ENCODE results near the gene EDEM3.

Gene EDEM3

GRCh38 chr1:184698969-184699368 is 55.7 kb downstream of the EDEM3 start:
- DNase-seq (ENCODE audit: low read depth in 1 of 2, low spot score in 1 of 2): no peak
- Histone ChIP-seq H3K4me3 (replicated peaks; ENCODE audit: insufficient read depth, low read length) (no peak overlapping the region), H3K27me3 (ENCODE audit: insufficient read depth, poor library complexity, severe bottlenecking) (no peaks in the 10 kb centered on the region), H3K27ac (replicated peaks) (no peak overlapping the region)
- TF ChIP-seq GABPA (IDR thresholded peaks at IDR 0.05; ENCODE audit: low read depth) (no peak), SPI1 (IDR thresholded peaks at IDR 0.05; ENCODE audit: borderline replicate concordance, low read depth) (peak; percentile 65; the same call in 1 of the 2 replicates)

- Histone ChIP-seq H3K4me3 (replicated peaks; ENCODE audit: insufficient read depth, low read length) (no peak overlapping the region), H3K27me3 (ENCODE audit: insufficient read depth, poor library complexity, severe bottlenecking) (no peaks in the 10 kb centered on the region), H3K27ac (replicated peaks) (no peak overlapping the region)
- TF ChIP-seq, protein P1, sequence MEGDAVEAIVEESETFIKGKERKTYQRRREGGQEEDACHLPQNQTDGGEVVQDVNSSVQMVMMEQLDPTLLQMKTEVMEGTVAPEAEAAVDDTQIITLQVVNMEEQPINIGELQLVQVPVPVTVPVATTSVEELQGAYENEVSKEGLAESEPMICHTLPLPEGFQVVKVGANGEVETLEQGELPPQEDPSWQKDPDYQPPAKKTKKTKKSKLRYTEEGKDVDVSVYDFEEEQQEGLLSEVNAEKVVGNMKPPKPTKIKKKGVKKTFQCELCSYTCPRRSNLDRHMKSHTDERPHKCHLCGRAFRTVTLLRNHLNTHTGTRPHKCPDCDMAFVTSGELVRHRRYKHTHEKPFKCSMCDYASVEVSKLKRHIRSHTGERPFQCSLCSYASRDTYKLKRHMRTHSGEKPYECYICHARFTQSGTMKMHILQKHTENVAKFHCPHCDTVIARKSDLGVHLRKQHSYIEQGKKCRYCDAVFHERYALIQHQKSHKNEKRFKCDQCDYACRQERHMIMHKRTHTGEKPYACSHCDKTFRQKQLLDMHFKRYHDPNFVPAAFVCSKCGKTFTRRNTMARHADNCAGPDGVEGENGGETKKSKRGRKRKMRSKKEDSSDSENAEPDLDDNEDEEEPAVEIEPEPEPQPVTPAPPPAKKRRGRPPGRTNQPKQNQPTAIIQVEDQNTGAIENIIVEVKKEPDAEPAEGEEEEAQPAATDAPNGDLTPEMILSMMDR (IDR thresholded peaks at IDR 0.05; ENCODE audit: insufficient read depth, low read length): no peak
- no peak for TF ChIP-seq SPI1 (IDR thresholded peaks at IDR 0.05; ENCODE audit: borderline replicate concordance, low read depth)
- TF ChIP-seq POLR2AphosphoS5 (IDR thresholded peaks at IDR 0.05; ENCODE audit: low read depth): no peak
- no peak for TF ChIP-seq GABPA (IDR thresholded peaks at IDR 0.05; ENCODE audit: low read depth)
- no peak for TF ChIP-seq REST (IDR thresholded peaks at IDR 0.05; ENCODE audit: insufficient replicate concordance, low read depth)
- DNase-seq (ENCODE audit: low read depth in 1 of 2, low spot score in 1 of 2): no peak
Observed at GRCh38 chr1:184698016-184698415, 56.6 kb downstream of the EDEM3 start.

GRCh38 chr1:184696403-184696802 is 58.3 kb downstream of the EDEM3 start:
- TF ChIP-seq REST (IDR thresholded peaks at IDR 0.05; ENCODE audit: insufficient replicate concordance, low read depth) (no peak), SPI1 (IDR thresholded peaks at IDR 0.05; ENCODE audit: borderline replicate concordance, low read depth) (no peak)
- Histone ChIP-seq H3K4me3 (replicated peaks; ENCODE audit: insufficient read depth, low read length) (no peak overlapping the region), H3K27ac (replicated peaks) (no peak overlapping the region), H3K27me3 (ENCODE audit: insufficient read depth, poor library complexity, severe bottlenecking) (no peaks in the 10 kb centered on the region)
- no peak for DNase-seq (ENCODE audit: low read depth in 1 of 2, low spot score in 1 of 2)

DNA sequence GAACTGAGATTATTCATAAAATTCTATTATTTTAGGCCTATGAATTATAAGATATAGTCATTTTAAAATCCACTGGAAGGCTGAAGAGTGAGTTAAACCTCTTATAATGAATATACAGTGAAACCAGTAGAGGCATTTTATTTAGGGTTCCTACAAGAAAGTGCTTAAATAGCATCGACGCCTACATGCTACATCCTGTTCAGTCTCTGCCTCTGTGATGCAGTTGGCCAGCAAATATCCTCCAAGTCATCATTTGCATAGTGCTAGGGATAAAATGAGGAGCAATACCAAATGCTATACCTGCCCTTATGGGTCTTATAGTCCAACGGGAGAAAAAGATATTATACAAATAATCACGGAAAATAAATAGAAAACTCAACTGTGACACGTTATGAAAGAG is 59.6 kb downstream of the EDEM3 start:
- no peak for TF ChIP-seq REST (IDR thresholded peaks at IDR 0.05; ENCODE audit: insufficient replicate concordance, low read depth)
- TF ChIP-seq, protein P1 (IDR thresholded peaks at IDR 0.05; ENCODE audit: insufficient read depth, low read length): no peak
- TF ChIP-seq POLR2AphosphoS5 (IDR thresholded peaks at IDR 0.05; ENCODE audit: low read depth): no peak
- TF ChIP-seq SPI1 (IDR thresholded peaks at IDR 0.05; ENCODE audit: borderline replicate concordance, low read depth): no peak
- no peak for TF ChIP-seq GABPA (IDR thresholded peaks at IDR 0.05; ENCODE audit: low read depth)
- no peaks in the 10 kb centered on the region for H3K27me3 ChIP-seq (ENCODE audit: insufficient read depth, poor library complexity, severe bottlenecking)
- H3K4me3 ChIP-seq (replicated peaks; ENCODE audit: insufficient read depth, low read length): no peak overlapping the region
- no peak for DNase-seq (ENCODE audit: low read depth in 1 of 2, low spot score in 1 of 2)
- H3K27ac ChIP-seq (replicated peaks): no peak overlapping the region
